Uterus (tissue), 2 donors: ENCODE measurements around the gene MX1.

Experiments used
- POLR2A ChIP-seq, 2 donors: fragments of 450-650 bp; IDR thresholded peaks; one replicate each; pipeline ENCODE4 v1.6.1; 2016; ENCODE audit warnings: antibody characterized with exemption in 2 of 2, mild to moderate bottlenecking in 1 of 2, moderate library complexity in 1 of 2
- TF ChIP-seq, protein P1 (sequence below), 4 experiments: fragments of 200-600 bp in 2 of 4; fragments of 450-650 bp in 2 of 4; sonication (generic) in 2 of 4; IDR thresholded peaks; one replicate each; pipeline ENCODE4 v1.5.1; 2016 to 2019; ENCODE audit warnings: antibody characterized with exemption in 4 of 4, mild to moderate bottlenecking in 2 of 4, moderate library complexity in 1 of 4

- TF ChIP-seq, protein P1, sequence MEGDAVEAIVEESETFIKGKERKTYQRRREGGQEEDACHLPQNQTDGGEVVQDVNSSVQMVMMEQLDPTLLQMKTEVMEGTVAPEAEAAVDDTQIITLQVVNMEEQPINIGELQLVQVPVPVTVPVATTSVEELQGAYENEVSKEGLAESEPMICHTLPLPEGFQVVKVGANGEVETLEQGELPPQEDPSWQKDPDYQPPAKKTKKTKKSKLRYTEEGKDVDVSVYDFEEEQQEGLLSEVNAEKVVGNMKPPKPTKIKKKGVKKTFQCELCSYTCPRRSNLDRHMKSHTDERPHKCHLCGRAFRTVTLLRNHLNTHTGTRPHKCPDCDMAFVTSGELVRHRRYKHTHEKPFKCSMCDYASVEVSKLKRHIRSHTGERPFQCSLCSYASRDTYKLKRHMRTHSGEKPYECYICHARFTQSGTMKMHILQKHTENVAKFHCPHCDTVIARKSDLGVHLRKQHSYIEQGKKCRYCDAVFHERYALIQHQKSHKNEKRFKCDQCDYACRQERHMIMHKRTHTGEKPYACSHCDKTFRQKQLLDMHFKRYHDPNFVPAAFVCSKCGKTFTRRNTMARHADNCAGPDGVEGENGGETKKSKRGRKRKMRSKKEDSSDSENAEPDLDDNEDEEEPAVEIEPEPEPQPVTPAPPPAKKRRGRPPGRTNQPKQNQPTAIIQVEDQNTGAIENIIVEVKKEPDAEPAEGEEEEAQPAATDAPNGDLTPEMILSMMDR (IDR thresholded peaks at IDR 0.05), result no peak
- TF ChIP-seq POLR2A (IDR thresholded peaks at IDR 0.05), result no peak
Measured at GRCh38 chr21:41482980-41483379, 56.9 kb downstream of the MX1 start.
